WTC11 (cell line): Measurements from ENCODE around the gene DNAL4. TPM values are rescaled to one million over a fixed set of nuclear protein-coding genes. Genes with fewer than 3 reads are reported as not detected.

ENCODE experiments used
- total RNA-seq: library from RNA; stranded (reverse); gene quantifications from 3 replicates; pipeline ENCODE4 v1.2.3, GENCODE V29; 2021

The DNAL4 gene
- total RNA-seq, 1 experiment from 2014 or later, result 11.8 TPM

Other genes with a start within 250 kb of the DNAL4 start
- gene DMC1, start 224.0 kb downstream of the DNAL4 start, total RNA-seq, result 4.3 to 4.5 TPM (median 4.5 TPM) in 3 replicates
- gene FAM227A, start 137.8 kb downstream of the DNAL4 start, total RNA-seq, result 3.8 to 6.3 TPM (median 6.0 TPM) in 3 replicates
- 26.5 to 28.3 TPM (median 28.1 TPM) in 3 replicates for gene CBY1, start 137.5 kb downstream of the DNAL4 start, total RNA-seq
- gene TOMM22, start 112.2 kb downstream of the DNAL4 start, total RNA-seq, result 131 to 146 TPM (median 135 TPM) in 3 replicates
- 22.2 to 26.2 TPM (median 24.5 TPM) in 3 replicates for gene JOSD1, start 93.2 kb downstream of the DNAL4 start, total RNA-seq
- 98.9 to 108 TPM (median 101 TPM) in 3 replicates for gene GTPBP1, start 88.2 kb downstream of the DNAL4 start, total RNA-seq
- 17.7 to 30.1 TPM (median 18.6 TPM) in 3 replicates for gene SUN2, start 38.1 kb downstream of the DNAL4 start, total RNA-seq
- 10.4 to 11.2 TPM (median 10.6 TPM) in 3 replicates for gene NPTXR, start 49.9 kb upstream of the DNAL4 start, total RNA-seq
- gene CBX6, start 78.1 kb upstream of the DNAL4 start, total RNA-seq, result 21.5 to 27.0 TPM (median 23.8 TPM) in 3 replicates
- gene APOBEC3A, start 163.5 kb upstream of the DNAL4 start, total RNA-seq, result not detected in 3 replicates
- 4.0 to 7.5 TPM (median 6.4 TPM) in 3 replicates for gene APOBEC3B, start 188.2 kb upstream of the DNAL4 start, total RNA-seq
- 33.4 to 40.4 TPM (median 39.4 TPM) in 3 replicates for gene APOBEC3C, start 220.1 kb upstream of the DNAL4 start, total RNA-seq
- 5.4 to 10.6 TPM (median 7.0 TPM) in 3 replicates for gene APOBEC3D, start 227.0 kb upstream of the DNAL4 start, total RNA-seq
- gene APOBEC3F, start 246.7 kb upstream of the DNAL4 start, total RNA-seq, result 8.7 to 13.1 TPM (median 11.0 TPM) in 3 replicates